Erythroblast (primary cell): Measurements from ENCODE around the gene AJM1.

Source experiments
- GATA1 ChIP-seq: IDR thresholded peaks from 2 replicates; pipeline ENCODE4 v1.6.1; 2011; ENCODE audit warnings: low read depth, mild to moderate bottlenecking, control low read depth, low read length, moderate library complexity
- POLR2A ChIP-seq: IDR thresholded peaks from 2 replicates; pipeline ENCODE4 v1.6.1; 2011; ENCODE audit warnings: mild to moderate bottlenecking, low read length

GRCh38 chr9:136849038-136849959 is 7.0 kb downstream of the AJM1 start, which contains the start of gene PHPT1:
- TF ChIP-seq POLR2A: peak; percentile 79
- TF ChIP-seq GATA1: no peak
